C4-2B (cell line): ENCODE data around the gene ZBP1.

Source experiments
- ZFX ChIP-seq: fragments of 450-650 bp; IDR thresholded peaks from 2 replicates; pipeline ENCODE4 v1.6.1; 2017
- TF ChIP-seq, protein P1 (sequence below): fragments of 450-650 bp; conservative IDR thresholded peaks from 2 replicates; pipeline ENCODE4 v1.5.1; 2017; ENCODE audit warnings: mild to moderate bottlenecking

DNA sequence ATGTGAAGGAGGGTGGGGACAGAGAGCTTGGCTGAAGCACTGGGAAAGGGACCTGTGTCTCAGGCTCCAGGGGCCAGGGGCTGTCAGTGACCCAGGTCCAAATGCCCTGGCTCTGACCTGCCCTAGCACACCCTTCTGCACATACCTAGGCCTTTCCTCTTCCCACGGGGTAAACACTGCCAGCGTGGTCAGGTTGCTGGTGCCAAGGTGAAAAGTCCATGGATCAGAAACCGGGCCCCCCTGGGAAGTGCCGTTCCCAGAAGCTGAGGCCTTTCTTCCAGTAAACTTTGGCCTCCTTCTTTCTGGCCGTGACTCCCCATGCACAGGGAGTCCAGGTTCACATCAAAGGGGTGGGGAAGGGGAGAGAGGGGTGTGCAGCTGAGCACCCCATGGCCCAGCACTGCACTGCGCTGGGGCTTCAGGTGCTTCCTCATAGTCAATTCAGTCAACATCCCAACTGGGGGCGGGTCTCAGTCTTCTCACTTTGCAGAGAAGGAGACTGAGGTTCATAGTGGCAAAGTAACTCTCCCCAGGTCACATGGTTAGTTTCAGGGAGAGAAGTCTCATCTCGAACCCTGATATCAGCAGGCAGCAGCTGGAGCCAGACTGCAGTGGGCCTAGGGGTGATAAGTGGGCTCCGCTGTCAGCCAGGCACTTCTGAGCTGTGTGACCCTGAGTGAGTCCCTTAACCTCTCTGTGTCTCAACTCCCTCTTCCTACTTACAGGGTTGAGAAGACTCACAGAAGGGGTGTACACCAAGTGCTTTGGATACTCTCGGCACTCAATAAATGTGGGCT is 42.3 kb downstream of the ZBP1 start:
- TF ChIP-seq, protein P1, sequence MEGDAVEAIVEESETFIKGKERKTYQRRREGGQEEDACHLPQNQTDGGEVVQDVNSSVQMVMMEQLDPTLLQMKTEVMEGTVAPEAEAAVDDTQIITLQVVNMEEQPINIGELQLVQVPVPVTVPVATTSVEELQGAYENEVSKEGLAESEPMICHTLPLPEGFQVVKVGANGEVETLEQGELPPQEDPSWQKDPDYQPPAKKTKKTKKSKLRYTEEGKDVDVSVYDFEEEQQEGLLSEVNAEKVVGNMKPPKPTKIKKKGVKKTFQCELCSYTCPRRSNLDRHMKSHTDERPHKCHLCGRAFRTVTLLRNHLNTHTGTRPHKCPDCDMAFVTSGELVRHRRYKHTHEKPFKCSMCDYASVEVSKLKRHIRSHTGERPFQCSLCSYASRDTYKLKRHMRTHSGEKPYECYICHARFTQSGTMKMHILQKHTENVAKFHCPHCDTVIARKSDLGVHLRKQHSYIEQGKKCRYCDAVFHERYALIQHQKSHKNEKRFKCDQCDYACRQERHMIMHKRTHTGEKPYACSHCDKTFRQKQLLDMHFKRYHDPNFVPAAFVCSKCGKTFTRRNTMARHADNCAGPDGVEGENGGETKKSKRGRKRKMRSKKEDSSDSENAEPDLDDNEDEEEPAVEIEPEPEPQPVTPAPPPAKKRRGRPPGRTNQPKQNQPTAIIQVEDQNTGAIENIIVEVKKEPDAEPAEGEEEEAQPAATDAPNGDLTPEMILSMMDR = no peak
- TF ChIP-seq ZFX = no peak
